Naive thymus-derived CD8-positive, alpha-beta T cell (primary cell): Measurements from ENCODE around the gene SYCE3. TPM values are rescaled to one million over a fixed set of nuclear protein-coding genes. Genes with fewer than 3 reads are reported as not detected.
A peak's percentile ranks its signal among the peaks of the same experiment; 100 is the strongest.

Experiments used
- ATAC-seq, 2 donors: fragments of 150-1000 bp; cut with Tn5 transposase in 1 of 2; sonication (Bioruptor Pico), chemical (Tn5 transposase) in 1 of 2; 1 replicate in 1 of 2; 2 replicates in 1 of 2; pipeline ENCODE4 v1.10.0; 2021; ENCODE audit warnings: mild to moderate bottlenecking in 2 of 2, moderate library complexity in 2 of 2
- POLR2A ChIA-PET: fragments of 350-600 bp; sonication (Branson Sonifier 250); formaldehyde crosslinking; loops from one replicate; lab custom pipeline; 2021; ENCODE audit warnings: antibody characterized with exemption; lab: Charles Lee
- DNase-seq, 10 donors: peaks; one replicate each; pipeline versions ENCODE4 v3.0.0 to v3.0.0-alpha.2; 2020 to 2022
- H3K27ac Mint-ChIP-seq, 10 donors: one replicate each; pipeline ENCODE4 v1.8.0; 2020 to 2022; ENCODE audit warnings: mild to moderate bottlenecking in 10 of 10, mixed read lengths in 10 of 10, moderate library complexity in 4 of 10, inconsistent platforms in 1 of 10
- H3K27me3 Mint-ChIP-seq, 5 donors: one replicate each; pipeline ENCODE4 v1.8.0; 2021 to 2022; ENCODE audit warnings: mixed read lengths in 5 of 5
- H3K36me3 Mint-ChIP-seq, 3 donors: one replicate each; pipeline ENCODE4 v1.8.0; 2020 to 2022; ENCODE audit warnings: mixed read lengths in 3 of 3, mild to moderate bottlenecking in 2 of 3, inconsistent platforms in 1 of 3
- H3K4me1 Mint-ChIP-seq, 4 donors: one replicate each; pipeline ENCODE4 v1.8.0; 2021 to 2022; ENCODE audit warnings: mixed read lengths in 4 of 4
- H3K4me3 Mint-ChIP-seq, 10 donors: one replicate each; pipeline ENCODE4 v1.8.0; 2020 to 2022; ENCODE audit warnings: mild to moderate bottlenecking in 10 of 10, mixed read lengths in 10 of 10, moderate library complexity in 6 of 10, inconsistent platforms in 1 of 10
- H3K9me3 Mint-ChIP-seq, 9 donors: one replicate each; pipeline ENCODE4 v1.8.0; 2020 to 2022; ENCODE audit warnings: mixed read lengths in 9 of 9, mild to moderate bottlenecking in 3 of 9, inconsistent platforms in 1 of 9, moderate library complexity in 1 of 9
- polyA plus RNA-seq, 3 donors: library from polyadenylated mRNA; unstranded; fragments of 300-500 nt; fragmentation: Illumina TruSeq; gene quantifications; one replicate each; pipeline ENCODE4 v1.2.3, GENCODE V29; 2021
- total RNA-seq, 8 experiments: library from RNA in 2 of 8; stranded (reverse) in 2 of 8; gene quantifications; one replicate each; pipeline ENCODE4 v1.2.3 and lab custom pipeline; 2021 to 2026

SYCE3 gene
- total and polyA plus RNA-seq, 5 experiments from 2014 or later: not detected

DNA sequence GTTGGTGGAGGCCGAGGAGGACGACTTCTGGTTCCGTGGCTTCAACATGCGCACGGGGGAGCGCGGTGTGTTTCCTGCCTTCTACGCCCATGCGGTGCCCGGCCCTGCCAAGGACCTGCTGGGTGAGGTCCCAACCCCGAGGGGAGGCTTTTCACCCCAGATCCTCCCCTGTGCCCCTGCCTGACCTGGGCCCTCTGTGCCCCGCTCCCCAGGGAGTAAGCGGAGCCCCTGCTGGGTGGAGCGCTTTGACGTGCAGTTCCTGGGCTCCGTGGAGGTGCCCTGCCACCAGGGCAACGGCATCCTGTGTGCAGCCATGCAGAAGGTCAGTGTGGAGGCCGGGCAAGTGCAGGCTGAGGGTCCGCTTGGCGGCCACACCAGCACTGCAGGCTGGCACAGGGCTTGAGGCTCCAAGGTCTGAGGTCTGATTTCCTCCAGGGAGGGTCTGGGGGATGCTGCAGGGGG lies 42.9 kb upstream of the SYCE3 start:
- POLR2A ChIA-PET: no interaction called here
- peaks cover 4 to 11% (median 11%) of the 10 kb centered on the region in 4 donors for H3K4me1 Mint-ChIP-seq
- DNase-seq (no peak), ATAC-seq (no peak)
- H3K36me3 Mint-ChIP-seq: peaks cover 0 to 7% (median 4%) of the 10 kb centered on the region in 3 donors
- H3K9me3 Mint-ChIP-seq: peaks cover 0 to 2% (median 0%) of the 10 kb centered on the region in 9 donors
- peaks cover 21 to 70% (median 39%) of the 10 kb centered on the region in 5 donors for H3K27me3 Mint-ChIP-seq
- no peak overlapping the region for H3K27ac Mint-ChIP-seq
- no peak overlapping the region for H3K4me3 Mint-ChIP-seq

DNA sequence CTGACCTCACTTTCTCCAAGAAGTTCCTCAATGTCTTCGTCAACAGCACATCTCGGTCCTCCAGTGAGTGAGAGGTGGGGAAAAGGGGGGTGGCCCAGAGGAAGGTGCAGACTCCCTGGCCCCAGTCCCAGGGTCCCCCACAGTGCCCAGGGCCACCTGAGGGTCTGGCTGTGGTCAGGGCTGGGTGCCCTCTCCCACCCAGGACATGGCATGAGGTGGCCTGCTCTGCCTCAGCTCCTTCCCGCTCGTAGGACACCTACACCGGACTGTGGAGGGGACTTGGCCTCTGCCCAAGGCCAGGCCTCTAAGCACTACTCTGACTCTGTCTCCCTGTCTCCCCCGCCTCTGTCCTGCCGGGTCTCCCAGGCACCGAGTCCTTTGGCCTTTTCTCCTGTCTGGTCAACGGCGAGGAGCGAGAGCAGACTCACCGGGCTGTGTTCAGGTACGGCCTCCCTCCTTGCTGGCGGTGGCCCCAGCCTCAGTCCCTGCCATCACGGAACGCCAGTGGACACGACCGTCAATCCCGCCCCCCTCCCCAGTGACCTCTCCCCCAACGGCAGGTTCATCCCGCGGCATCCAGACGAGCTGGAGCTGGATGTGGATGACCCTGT lies 42.4 kb upstream of the SYCE3 start:
- ATAC-seq (no peak), DNase-seq (no peak)
- Mint-ChIP-seq H3K4me1 (peaks cover 4 to 11% (median 11%) of the 10 kb centered on the region in 4 donors), H3K27me3 (peaks cover 21 to 66% (median 34%) of the 10 kb centered on the region in 5 donors), H3K9me3 (peaks cover 0 to 2% (median 0%) of the 10 kb centered on the region in 9 donors), H3K27ac (no peak overlapping the region), H3K36me3 (peaks cover 0 to 7% (median 4%) of the 10 kb centered on the region in 3 donors), H3K4me3 (no peak overlapping the region)
- POLR2A ChIA-PET: no interaction called here

DNA sequence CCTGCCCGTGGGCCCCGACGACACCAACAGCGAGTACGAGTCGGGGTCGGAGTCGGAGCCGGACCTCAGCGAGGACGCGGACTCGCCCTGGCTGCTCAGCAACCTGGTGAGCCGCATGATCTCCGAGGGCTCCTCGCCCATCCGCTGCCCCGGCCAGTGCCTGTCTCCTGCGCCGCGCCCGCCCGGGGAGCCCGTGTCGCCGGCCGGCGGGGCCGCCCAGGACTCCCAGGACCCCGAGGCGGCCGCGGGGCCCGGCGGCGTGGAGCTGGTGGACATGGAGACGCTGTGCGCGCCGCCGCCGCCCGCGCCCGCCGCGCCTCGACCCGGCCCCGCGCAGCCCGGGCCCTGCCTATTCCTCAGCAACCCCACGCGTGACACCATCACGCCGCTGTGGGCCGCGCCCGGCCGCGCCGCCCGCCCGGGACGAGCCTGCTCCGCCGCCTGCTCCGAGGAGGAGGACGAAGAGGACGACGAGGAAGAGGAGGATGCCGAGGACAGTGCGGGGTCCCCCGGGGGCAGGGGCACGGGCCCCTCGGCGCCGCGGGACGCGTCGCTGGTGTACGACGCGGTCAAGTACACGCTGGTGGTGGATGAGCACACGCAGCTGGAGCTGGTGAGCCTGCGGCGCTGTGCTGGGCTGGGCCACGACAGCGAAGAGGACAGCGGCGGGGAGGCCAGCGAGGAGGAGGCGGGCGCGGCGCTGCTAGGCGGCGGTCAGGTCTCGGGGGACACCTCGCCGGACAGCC lies 41.7 kb upstream of the SYCE3 start:
- Mint-ChIP-seq H3K4me3 (no peak overlapping the region), H3K27me3 (peaks cover 23 to 65% (median 34%) of the 10 kb centered on the region in 5 donors), H3K9me3 (peaks cover 0 to 5% (median 0%) of the 10 kb centered on the region in 9 donors), H3K27ac (no peak overlapping the region), H3K36me3 (peaks cover 0 to 7% (median 4%) of the 10 kb centered on the region in 3 donors), H3K4me1 (peaks cover 7 to 17% (median 13%) of the 10 kb centered on the region in 4 donors)
- DNase-seq (no peak), ATAC-seq (no peak)
- POLR2A ChIA-PET: no interaction called here

- Mint-ChIP-seq H3K4me1 (peaks cover 7 to 17% (median 13%) of the 10 kb centered on the region in 4 donors), H3K27ac (no peak overlapping the region), H3K4me3 (no peak overlapping the region), H3K9me3 (peaks cover 0 to 5% (median 0%) of the 10 kb centered on the region in 9 donors), H3K27me3 (peaks cover 23 to 59% (median 30%) of the 10 kb centered on the region in 5 donors), H3K36me3 (peaks cover 0 to 7% (median 4%) of the 10 kb centered on the region in 3 donors)
- ATAC-seq: no peak
- POLR2A ChIA-PET: no interaction called here
- DNase-seq: no peak
Measured at GRCh38 chr22:50603511-50604255, 41.0 kb upstream of the SYCE3 start.

DNA sequence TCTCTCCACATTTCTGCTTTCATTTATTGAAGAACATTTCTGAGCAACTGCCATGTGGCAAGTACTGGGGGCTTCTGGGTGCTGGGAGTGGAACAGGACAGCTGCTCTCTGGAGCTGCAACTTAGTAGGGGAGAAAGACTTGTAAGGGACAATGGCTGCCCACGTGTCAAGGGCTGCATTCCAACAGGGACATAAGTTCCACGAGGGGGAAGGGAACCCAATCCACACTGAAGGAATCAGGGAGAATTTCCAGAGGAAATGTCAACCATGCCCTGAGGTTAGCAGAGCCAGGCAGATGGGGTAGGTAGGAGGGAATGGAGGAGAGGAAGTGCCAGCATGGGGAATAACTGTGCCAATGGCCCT lies 39.6 kb upstream of the SYCE3 start:
- H3K4me1 Mint-ChIP-seq: peaks cover 7 to 17% (median 13%) of the 10 kb centered on the region in 4 donors
- ATAC-seq: no peak
- H3K4me3 Mint-ChIP-seq: peak overlapping the region in 8 of 10 donors; percentile 39 to 84 (median 74)
- DNase-seq: no peak
- H3K27ac Mint-ChIP-seq: peak overlapping the region in 1 of 10 donors; percentile 27
- peaks cover 2 to 7% (median 7%) of the 10 kb centered on the region in 3 donors for H3K36me3 Mint-ChIP-seq
- peaks cover 0 to 5% (median 0%) of the 10 kb centered on the region in 9 donors for H3K9me3 Mint-ChIP-seq
- peaks cover 20 to 52% (median 27%) of the 10 kb centered on the region in 5 donors for H3K27me3 Mint-ChIP-seq
- POLR2A ChIA-PET: no interaction called here

DNA sequence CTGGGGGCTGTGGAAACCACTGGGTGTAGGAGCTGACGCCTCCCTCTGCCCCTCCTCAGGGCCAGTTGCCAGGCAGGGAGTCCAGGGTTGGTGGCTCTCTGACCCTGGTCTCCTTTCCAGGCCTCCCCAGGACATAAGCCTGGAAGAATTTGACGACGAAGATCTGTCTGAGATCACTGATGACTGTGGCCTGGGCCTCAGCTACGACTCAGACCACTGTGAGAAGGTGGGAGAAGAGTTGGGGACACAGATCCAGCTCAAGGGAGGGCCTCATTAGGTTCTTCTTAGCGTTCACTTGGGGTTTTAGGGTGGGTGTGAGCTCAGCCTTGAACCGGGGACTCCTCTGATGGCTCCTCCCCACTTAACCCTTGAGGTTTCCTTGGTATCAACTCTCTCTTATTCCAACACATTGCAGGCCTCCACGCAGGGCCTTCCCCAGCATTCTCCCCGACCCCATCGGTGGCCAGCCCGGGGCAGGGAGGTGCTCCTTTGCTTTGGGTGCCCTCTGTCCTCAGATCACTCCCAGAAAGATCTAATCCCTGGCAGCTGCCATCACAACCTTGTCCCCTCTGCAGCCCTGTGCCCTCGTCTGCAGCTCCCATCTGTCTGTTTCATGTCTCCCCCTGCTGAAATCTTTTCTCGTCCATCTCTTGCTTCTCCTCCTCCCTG lies 39.1 kb upstream of the SYCE3 start:
- Mint-ChIP-seq H3K27me3 (peaks cover 19 to 47% (median 24%) of the 10 kb centered on the region in 5 donors), H3K9me3 (peaks cover 0 to 5% (median 0%) of the 10 kb centered on the region in 9 donors), H3K4me3 (peak overlapping the region; percentile 52 to 84 (median 74)), H3K27ac (peak overlapping the region in 3 of 10 donors; percentile 27 to 29 (median 29)), H3K4me1 (peaks cover 7 to 17% (median 13%) of the 10 kb centered on the region in 4 donors), H3K36me3 (peaks cover 8 to 12% (median 9%) of the 10 kb centered on the region in 3 donors)
- ATAC-seq (no peak), DNase-seq (no peak)
- POLR2A ChIA-PET: no interaction called here

DNA sequence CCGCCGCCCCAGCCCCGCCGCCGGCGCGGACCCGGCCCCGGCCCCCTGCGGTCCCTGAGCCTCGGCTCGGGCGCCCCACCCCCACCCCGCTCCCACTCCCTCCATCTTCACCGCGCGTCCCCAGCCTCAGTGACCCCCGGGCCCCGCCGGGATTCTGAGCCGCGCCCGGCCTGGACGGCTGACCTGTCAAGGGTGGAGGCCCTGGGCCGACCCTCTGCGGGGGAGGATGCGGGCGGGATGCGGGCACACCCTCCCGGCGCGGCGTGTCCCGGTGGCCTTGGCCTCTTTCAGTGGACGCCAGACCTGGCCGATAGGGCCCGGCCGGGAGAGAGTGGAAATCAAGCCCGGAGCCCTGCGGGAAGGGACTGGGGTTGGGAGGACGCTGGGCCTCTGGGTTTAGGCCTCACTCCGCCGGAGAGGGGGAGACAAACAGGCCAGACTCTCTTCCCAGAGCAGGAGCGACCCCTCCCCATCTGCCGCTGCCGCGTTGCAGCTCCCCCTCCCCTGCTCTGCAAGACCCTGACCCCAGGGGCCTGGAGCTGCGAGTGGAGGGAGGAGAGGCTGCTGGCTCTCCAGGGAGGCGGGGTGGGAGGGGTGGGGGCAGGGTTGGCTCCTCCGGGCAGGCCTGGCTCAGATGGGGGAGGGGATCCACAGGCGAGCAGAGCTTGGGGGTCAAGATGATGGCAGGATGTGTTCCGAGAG lies 38.4 kb upstream of the SYCE3 start:
- peaks cover 12 to 14% (median 13%) of the 10 kb centered on the region in 3 donors for H3K36me3 Mint-ChIP-seq
- ATAC-seq: no peak
- POLR2A ChIA-PET: no interaction called here
- peak overlapping the region; percentile 52 to 84 (median 74) for H3K4me3 Mint-ChIP-seq
- H3K27me3 Mint-ChIP-seq: peaks cover 19 to 40% (median 24%) of the 10 kb centered on the region in 5 donors
- DNase-seq: no peak
- H3K27ac Mint-ChIP-seq: peak overlapping the region in 2 of 10 donors; percentile 29
- peaks cover 0 to 5% (median 0%) of the 10 kb centered on the region in 9 donors for H3K9me3 Mint-ChIP-seq
- peaks cover 7 to 17% (median 13%) of the 10 kb centered on the region in 4 donors for H3K4me1 Mint-ChIP-seq

DNA sequence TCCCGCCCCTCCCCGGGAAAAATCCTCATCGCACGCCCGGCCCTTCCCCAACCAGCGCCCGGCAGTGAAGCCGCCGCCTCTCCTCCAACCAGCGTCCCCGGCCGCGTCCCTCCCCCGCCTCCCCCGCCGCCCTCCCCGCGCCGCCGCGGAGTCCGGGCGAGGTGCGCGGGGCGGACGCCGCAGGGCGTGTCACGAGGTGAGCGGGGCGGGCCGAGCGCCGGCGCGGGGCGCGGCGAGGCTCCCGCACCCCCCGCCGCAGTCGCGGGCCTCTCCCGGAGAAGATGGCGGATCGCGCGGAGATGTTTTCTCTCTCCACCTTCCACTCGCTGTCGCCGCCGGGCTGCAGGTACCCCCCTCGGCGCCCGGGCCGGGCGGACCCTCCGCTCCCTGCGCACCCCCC lies 37.8 kb upstream of the SYCE3 start, which contains the start of gene MAPK8IP2:
TSS of gene MAPK8IP2 (plus strand) at position 256 of the 400 bp plus-strand sequence. CDS start at position 282, 26 bp downstream.
- peaks cover 12 to 16% (median 14%) of the 10 kb centered on the region in 3 donors for H3K36me3 Mint-ChIP-seq
- POLR2A ChIA-PET: interaction anchor here (1.1 kb wide), 1 partner anchor 41 kb away, joined by 3 read pairs; no protein-coding TSS in a partner anchor
- peak within 1 kb of the TSS in 4 of 10 donors; percentile 29 to 48 (median 33) for H3K27ac Mint-ChIP-seq
- peaks cover 19 to 36% (median 24%) of the 10 kb centered on the region in 5 donors for H3K27me3 Mint-ChIP-seq
- H3K4me3 Mint-ChIP-seq: peak within 1 kb of the TSS; percentile 52 to 84 (median 74)
- peaks cover 0 to 5% (median 0%) of the 10 kb centered on the region in 9 donors for H3K9me3 Mint-ChIP-seq
- peaks cover 7 to 17% (median 13%) of the 10 kb centered on the region in 4 donors for H3K4me1 Mint-ChIP-seq
- ATAC-seq (peak; percentile 42 to 60), DNase-seq (no peak)

DNA sequence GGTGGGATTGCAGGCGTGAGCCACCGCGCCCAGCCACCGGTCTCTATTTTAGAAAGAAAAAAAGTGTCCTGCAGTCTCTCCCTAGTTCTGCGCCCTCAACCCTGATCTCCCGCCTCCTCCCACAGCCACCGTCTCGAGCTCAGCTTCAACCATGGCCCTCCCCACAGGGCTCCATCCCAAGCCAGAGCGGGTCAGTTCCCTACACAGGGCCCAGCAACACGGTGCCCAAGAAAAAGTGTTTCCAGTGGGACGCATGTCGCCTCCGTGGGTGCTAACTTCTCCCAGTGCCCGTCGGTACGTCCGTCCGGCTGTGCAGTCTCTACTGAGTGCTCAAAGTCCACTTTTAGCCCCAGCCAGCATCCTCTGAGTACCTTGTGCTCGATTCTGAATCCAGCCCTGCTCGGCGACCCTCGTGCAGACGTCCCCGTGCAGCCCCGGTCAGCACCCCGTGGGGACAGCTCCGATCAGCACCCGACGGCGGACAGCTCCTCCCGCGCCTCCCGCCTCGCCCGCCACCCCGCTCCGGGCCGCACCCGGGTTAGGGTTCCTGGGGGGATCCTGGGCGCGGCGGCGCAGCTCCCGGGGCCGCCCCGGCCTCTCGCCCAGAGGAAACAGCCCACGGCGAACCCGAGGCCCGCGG lies 37.2 kb upstream of the SYCE3 start:
- H3K36me3 Mint-ChIP-seq: peaks cover 12 to 16% (median 14%) of the 10 kb centered on the region in 3 donors
- H3K9me3 Mint-ChIP-seq: peaks cover 0 to 5% (median 0%) of the 10 kb centered on the region in 9 donors
- peak; percentile 47 to 82 (median 72) for DNase-seq
- peak overlapping the region in 2 of 10 donors; percentile 37 to 48 for H3K27ac Mint-ChIP-seq
- ATAC-seq: peak; percentile 94 to 96
- peaks cover 7 to 17% (median 13%) of the 10 kb centered on the region in 4 donors for H3K4me1 Mint-ChIP-seq
- POLR2A ChIA-PET: interaction anchor here (0.7 to 1.1 kb wide), 2 partner anchors 40 to 71 kb away, joined by 3 read pairs; no protein-coding TSS in a partner anchor
- H3K4me3 Mint-ChIP-seq: peak overlapping the region; percentile 11 to 79 (median 50)
- H3K27me3 Mint-ChIP-seq: peaks cover 19 to 31% (median 24%) of the 10 kb centered on the region in 5 donors

DNA sequence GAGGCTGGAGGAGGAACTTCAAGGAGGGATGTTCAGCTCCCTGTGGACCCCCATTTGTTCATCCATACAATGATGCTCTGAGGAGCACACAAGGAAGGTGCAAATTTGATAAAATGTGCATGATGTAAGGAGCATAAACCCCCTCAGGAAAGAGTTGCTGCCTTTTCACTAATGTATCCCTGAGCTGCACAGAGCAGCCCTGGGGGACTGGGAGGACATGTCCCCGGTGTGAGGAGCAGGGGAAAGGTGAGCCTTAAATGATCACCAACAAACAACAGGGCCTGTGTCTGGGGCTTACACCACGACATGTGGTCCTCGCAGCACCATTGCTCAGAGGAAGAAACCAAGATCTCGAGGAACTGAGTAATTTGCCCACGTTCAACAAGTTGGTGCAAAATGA lies 34.4 kb upstream of the SYCE3 start:
- DNase-seq: no peak
- POLR2A ChIA-PET: interaction anchor here (1.4 kb wide), 1 partner anchor 65 kb away, joined by 3 read pairs; no protein-coding TSS in a partner anchor

More for the DNA sequence above, 34.4 kb upstream of the SYCE3 start:
- Mint-ChIP-seq H3K27ac (no peak overlapping the region), H3K36me3 (peaks cover 12 to 16% (median 12%) of the 10 kb centered on the region in 3 donors), H3K4me1 (peaks cover 6 to 12% (median 9%) of the 10 kb centered on the region in 4 donors), H3K9me3 (peaks cover 0 to 5% (median 0%) of the 10 kb centered on the region in 9 donors), H3K27me3 (peaks cover 8 to 17% (median 14%) of the 10 kb centered on the region in 5 donors), H3K4me3 (no peak overlapping the region)
- ATAC-seq: no peak
